ENCODE measurements around the gene C8B. TPM values are rescaled to one million over a fixed set of nuclear protein-coding genes. Genes with fewer than 3 reads are reported as not detected.

Gene C8B
- total and polyA plus RNA-seq, 9 of the 15 experiments (the other 6 are each of a cell fraction or from before 2014, with no cell fraction given): not detected

GRCh38 chr1:56973923-56974742, 8.3 kb upstream of the C8B start:
- TF ChIP-seq ZNF282 (CRISPR knock-in tag; IDR thresholded peaks at IDR 0.05): no peak
- TF ChIP-seq IRF9 (tag; IDR thresholded peaks at IDR 0.05): no peak
- no peak for TF ChIP-seq HDAC3 (IDR thresholded peaks at IDR 0.05; ENCODE audit: borderline replicate concordance, partially characterized antibody)
- no peak for TF ChIP-seq ZNF695 (CRISPR knock-in tag; IDR thresholded peaks at IDR 0.05)
- no peak for TF ChIP-seq ZBTB12 (CRISPR knock-in tag; IDR thresholded peaks at IDR 0.05)
- no peak for TF ChIP-seq ZNF707 (CRISPR knock-in tag; conservative IDR thresholded peaks at IDR 0.05)
- 0 out of 2 replicates have a peak, but pooled peaks have one; percentile 21 for TF ChIP-seq CEBPB (tag; IDR thresholded peaks at IDR 0.05)
- no peak for TF ChIP-seq CEBPG (CRISPR knock-in tag; IDR thresholded peaks at IDR 0.05)
- TF ChIP-seq CEBPG (tag; conservative IDR thresholded peaks at IDR 0.05 in 1 of 2, IDR thresholded peaks at IDR 0.05 in 1 of 2): peak; percentile 71 to 74
- no peak for TF ChIP-seq C11orf30 (IDR thresholded peaks at IDR 0.05; ENCODE audit: low read depth)
- TF ChIP-seq BCL6 (CRISPR knock-in tag; IDR thresholded peaks at IDR 0.05): no peak
- no peak for TF ChIP-seq GTF3C2 (IDR thresholded peaks at IDR 0.05; ENCODE audit: borderline replicate concordance, extremely low read depth, insufficient read length)
- TF ChIP-seq SUPT5H (IDR thresholded peaks at IDR 0.05): no peak
- no peak for TF ChIP-seq RAD21 (CRISPR knock-in tag; conservative IDR thresholded peaks at IDR 0.05 in 1 of 2, IDR thresholded peaks at IDR 0.05 in 1 of 2)
- TF ChIP-seq ATF3 (IDR thresholded peaks at IDR 0.05): peak; percentile 29
- no peak for TF ChIP-seq ATF3 (CRISPR knock-in tag; conservative IDR thresholded peaks at IDR 0.05)
- Histone ChIP-seq H3K9me3 (replicated peaks; ENCODE audit: control insufficient read depth, insufficient read depth, low read depth, low read length) (no peaks in the 10 kb centered on the region), H3K27ac (ENCODE audit: extremely low read depth, low read depth, low read length) (no peak overlapping the region), H3K4me1 (replicated peaks in 1 of 2; ENCODE audit: control insufficient read depth in 2 of 2, insufficient read depth in 2 of 2, low read length in 2 of 2) (no peaks in the 10 kb centered on the region), H2AFZ (ENCODE audit: low read depth, low read length) (no peak overlapping the region), H3K9ac (ENCODE audit: insufficient read depth in 1 of 2, low read depth in 2 of 2, low read length in 2 of 2) (no peak overlapping the region), H3K27me3 (ENCODE audit: control insufficient read depth in 2 of 2, insufficient read depth in 2 of 2, low read length in 2 of 2) (no peaks in the 10 kb centered on the region), H4K20me1 (replicated peaks; ENCODE audit: control insufficient read depth, insufficient read depth, low read length) (no peaks in the 10 kb centered on the region), H3K9me1 (ENCODE audit: control insufficient read depth, insufficient read depth, low read length) (no peaks in the 10 kb centered on the region), H3K79me2 (ENCODE audit: control insufficient read depth, insufficient read depth, low read length) (no peaks in the 10 kb centered on the region), H3K4me2 (ENCODE audit: insufficient read depth, low read length) (no peak overlapping the region), H3K4me3 (no peak overlapping the region), H3K36me3 (ENCODE audit: control insufficient read depth, insufficient read depth, low read length) (no peaks in the 10 kb centered on the region)
- in situ Hi-C loops (cut with MboI) (no loop called here), intact Hi-C loops (cut with micrococcal nuclease) (no loop called here)
- no peak for FAIRE-seq
- no TSS peak for BruUV-seq (replicated peaks)
- CTCF ChIA-PET (ENCODE audit: low intra/inter-chr PET ratio): no interaction called here
- 1% methylated on average over 5 of the region's 5 CpGs for WGBS (ENCODE audit: insufficient coverage, low coverage, missing lambda C conversion rate)
- no peak for DNase-seq (ENCODE audit: extremely low read depth in 1 of 4, low spot score in 3 of 4)
- no peak for ATAC-seq
- POLR2A ChIA-PET: no interaction called here
